NCI-H345 treated with DMSO at 0.1 percent for 48 hours (cell line): ENCODE data around the gene METTL9.
"Not testable (repeated sequence)": the region's sequence is repeated elsewhere in the genome, so short reads cannot be mapped to it uniquely, and the experiment has no call there.

Experiments
- DNase-seq: peaks from one replicate; lab custom pipeline; 2025; ENCODE audit not compliant: unreplicated experiment; lab: John Stamatoyannopoulos, UW

METTL9 gene

DNA sequence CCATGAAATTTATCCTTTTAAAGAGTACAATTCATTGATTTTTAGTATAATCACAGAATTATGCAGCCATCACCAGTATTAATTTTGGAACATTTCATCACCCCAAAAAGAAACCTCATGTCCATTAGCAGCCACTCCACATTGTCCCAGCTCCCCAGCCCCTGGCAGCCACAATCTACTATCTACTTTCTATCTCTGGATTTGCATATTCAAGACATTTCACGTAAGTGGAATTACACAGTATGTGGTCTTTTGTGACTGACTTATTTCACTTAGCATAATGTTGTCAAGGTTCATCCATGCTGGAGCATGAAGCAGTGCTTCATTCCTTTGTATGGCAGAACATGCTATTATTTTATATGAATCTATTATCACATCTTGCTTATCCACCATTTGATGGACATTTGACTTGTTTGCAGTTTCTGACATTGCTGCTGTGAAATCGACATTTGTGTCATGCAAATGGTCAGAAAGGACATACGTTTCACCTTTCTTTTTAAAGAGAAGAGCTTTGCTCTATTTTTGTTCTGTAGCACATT is 10.7 kb downstream of the METTL9 start:
- no peak for DNase-seq

DNA sequence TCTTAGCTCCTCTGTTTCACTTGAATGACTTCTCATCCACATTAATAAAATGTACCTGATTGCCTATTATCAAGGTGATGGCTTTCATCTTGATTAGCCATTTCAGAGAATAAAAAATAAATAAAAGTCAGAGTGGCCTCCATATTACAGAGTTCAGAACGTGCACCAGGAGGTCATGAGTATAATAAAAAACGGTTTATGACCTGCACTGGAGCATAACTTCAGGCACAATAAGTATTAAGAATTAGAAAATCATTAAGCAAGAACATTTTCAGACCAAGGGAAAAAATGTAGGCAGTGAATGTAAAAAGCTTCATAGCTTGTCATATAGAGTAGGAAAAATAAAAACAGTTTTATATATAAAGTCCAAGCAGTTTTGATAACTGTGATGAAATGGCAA is 11.4 kb downstream of the METTL9 start:
- DNase-seq, result no peak

DNA sequence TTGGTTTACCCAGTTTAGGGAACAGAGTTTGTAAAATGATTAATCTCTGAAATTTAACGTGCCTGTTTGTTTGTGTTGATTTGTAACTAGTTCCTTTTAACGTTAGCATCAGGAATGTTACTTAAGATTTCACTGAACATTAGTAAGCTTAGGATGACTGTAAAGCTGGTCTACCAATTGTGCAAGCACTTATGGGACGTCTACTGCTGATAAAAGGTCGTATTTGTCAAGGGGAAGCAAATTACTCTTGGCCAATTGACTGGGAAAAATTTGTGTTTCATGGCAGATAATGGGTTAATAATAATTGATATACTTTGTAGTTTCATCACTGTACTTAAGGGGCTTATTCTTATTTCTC is 11.8 kb downstream of the METTL9 start:
- DNase-seq, result no peak

DNA sequence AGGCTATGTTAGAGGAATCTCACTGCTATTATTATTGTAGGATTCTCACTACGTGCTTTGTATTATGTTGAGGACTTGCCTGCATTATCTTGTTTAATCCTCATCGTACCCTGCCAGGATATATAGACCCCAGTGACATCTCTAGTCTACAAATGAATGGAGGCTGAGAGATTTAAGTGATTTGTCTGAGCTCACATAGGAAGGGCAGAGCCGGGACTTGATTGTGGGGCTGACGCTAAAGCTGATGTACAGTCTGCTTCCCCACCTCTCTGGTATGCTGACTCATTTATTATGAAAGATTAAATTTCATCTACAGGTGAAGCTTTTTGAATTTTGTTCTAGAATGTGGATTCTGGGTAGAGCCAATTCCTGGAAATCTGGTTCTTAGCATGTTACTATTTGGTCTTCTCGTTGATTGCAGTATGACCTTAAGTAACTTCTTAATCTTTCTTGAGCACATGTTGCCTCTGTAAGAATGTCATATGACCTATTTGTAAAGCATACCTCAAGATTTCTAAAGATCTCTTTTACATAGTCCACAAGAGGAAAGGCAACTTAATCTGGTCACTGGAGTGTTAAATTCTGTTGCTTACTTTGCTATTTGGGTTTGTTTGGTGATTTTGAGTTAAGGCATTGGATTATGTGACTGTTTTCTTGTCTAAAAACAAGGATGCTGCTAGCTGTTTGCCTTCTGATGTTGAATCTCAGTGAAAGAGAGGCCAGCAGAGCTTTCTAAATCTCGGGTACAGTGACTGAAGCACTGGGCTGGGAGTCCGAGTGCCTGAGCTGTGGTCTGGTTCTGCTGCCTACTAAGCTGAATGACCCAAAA is 12.4 kb downstream of the METTL9 start:
- no peak for DNase-seq

DNA sequence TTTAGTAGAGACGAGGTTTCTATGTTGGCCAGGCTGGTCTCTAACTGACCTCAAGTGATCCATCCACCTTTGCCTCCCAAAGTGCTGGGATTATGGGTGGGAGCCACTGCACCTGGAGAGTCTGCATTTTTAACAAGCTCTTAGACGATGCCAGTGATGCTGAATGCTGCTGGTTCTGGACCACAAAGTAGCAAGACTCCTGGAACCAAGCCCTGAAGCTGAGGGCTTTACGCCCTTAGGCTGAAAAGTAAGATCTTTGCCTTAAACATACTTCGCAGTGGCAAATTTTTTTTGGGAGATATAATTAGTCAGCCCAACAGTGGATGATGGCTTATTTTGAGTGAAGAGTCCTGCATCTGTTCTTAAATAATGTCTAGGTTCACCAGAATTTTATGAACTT is 14.0 kb downstream of the METTL9 start:
- DNase-seq, result no peak

DNA sequence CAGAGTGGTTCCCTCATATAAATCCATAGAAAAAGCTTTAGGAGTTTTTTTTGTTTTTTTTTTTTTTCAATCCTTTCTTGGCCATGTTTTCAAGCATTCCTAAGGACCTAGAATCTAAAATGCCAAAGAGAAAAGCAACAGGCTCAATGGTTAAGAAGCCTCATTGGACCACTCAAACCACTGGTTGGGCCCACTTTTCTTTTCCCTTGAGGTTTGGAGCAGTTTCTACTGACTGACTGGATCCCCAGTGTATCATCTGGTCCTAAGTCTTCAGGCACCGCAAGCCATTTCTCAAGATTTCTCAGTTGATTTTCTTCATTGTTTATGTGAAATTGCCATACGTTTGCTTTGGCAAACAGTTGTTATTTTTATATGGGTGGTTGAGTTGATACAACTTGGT is 14.4 kb downstream of the METTL9 start:
- no peak for DNase-seq

DNA sequence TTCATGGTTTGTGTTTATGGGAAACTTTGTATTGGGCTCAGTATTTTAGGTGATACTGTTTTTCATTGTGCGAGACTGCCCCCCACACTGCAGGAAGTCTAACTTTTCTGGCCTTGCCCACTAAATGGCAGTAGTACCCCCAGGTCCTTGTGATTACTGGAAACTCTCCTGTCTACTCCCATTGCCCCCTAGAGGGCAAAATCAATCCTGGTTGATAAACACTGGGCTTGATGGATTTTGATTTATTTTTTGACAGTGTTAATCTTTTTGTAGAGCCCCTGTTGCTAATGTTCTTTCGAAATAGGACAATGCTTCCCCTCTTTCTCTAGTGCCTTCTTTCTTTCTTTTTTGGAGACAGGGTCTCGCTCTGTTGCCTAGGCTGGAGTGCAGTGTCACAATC is 15.5 kb downstream of the METTL9 start:
- no peak for DNase-seq

DNA sequence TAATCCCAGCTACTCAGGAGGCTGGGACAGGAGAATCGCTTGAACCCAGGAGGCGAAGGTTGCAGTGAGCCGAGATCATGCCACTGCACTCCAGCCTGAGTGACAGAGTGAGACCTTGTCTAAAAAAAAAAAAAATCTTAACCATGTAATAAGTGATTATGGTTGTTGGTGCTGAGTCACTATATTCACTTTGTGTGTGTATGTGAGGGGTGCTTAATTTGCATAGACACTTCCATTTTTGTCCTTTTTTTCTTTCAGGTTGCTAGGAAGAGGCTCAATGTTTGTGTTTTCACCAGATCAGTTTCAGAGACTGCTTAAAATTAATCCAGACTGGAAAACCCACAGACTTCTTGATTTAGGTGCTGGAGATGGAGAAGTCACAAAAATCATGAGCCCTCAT is 18.2 kb downstream of the METTL9 start:
- DNase-seq, result no peak

DNA sequence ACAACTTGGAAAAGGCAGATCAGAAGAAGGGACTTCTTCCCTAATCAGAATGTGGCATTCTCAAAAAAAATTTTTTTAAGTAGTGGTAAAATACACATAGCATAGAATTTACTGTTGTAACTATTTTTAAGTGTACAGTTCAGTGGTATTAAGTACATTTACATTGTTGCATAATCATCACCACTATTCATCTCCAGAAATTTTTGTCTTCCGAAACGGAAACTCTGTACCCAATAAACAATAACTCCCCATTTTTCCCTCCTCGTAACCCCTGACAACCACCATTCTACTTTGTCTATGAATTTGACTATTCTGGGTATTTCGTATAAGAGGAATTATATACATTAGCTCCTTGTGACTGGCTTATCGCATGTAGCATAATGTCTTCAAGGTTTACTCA is 18.9 kb downstream of the METTL9 start:
- no peak for DNase-seq

DNA sequence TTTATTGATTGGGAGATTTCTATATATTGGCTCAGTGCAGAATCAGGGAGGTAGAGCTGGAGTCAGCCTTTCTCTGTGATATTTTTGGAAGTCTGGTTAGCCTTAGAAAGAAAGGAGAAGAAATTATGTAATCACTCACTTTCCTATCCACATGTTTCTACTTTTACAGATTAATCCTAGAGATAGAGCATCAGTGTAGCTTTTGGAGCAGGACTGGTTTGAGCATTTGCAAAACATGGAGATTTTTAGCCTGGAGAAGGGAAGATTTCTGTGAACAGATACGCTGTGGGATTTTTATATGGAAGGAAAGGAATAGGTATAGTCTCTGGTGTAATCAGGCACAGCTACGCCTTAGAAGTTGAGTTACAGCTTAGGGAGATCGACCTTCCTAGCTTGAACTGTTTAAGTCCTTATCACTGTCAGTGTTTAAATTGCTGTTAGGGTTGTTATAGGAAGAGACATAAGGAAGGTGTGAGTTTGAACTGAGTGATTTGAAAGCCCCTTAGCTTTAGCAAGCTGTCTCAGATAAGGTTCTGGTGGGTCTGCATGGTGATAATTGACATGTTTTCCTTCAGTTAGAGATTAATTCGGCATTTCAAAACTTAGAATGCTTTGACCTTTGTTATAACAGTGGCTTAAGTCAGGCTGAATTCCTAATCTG is 20.5 kb downstream of the METTL9 start:
- DNase-seq, result no peak

DNA sequence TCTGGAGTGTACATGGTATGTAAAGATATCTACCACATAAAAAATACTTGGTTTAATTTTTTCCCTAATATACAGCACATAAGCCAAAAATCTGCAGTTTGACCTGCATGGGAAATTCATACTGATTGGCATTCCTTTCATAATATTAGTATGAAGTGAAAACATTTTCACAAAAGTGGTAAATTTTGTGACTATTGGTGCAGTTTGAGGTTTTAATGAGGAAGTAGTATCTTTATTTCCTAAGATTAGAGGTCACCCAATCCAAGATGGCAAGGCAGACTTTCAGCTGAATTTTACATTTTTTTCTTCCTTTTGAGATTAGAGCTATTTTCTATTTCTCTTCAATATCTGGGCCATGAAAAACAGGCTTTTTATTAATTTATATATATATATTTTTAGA is 21.2 kb downstream of the METTL9 start:
- DNase-seq, result no peak

DNA sequence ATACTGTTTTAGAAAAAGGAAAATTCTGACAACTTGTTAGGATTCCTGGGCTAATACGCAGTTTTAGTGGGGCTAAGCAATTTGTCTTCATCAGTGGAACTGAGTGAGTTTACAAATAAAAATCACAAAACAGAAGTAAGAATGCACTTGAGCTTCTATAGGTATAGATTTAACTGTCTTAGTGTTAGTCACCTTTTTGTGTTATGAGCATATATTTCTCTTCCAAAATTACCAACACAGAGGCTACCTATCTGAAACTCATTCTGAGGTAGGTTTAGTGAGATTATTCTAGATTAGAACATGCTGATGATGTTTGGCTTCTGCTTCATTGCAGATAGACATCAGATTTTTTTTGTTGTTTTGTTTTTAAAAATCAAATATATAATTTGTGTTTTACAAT is 23.2 kb downstream of the METTL9 start:
- DNase-seq, result no peak

DNA sequence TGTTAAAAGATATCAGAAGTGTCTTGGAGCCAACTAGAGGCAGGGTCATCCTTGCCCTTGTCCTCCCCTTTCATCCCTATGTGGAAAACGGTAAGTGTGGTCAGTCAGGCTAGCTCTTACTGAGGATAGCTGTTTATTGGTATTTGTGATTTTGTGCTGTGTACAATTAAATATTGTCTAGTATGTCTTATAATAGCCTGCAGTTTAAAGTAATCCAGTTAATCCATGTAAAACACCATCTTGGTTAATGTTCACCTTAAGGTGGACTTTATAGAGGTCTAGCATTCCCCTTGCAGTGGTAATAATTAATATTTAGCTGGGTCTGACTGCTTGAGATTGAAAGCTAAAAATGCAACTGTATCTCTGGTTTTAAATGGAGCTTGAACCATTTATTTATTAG is 25.6 kb downstream of the METTL9 start:
- no peak for DNase-seq

DNA sequence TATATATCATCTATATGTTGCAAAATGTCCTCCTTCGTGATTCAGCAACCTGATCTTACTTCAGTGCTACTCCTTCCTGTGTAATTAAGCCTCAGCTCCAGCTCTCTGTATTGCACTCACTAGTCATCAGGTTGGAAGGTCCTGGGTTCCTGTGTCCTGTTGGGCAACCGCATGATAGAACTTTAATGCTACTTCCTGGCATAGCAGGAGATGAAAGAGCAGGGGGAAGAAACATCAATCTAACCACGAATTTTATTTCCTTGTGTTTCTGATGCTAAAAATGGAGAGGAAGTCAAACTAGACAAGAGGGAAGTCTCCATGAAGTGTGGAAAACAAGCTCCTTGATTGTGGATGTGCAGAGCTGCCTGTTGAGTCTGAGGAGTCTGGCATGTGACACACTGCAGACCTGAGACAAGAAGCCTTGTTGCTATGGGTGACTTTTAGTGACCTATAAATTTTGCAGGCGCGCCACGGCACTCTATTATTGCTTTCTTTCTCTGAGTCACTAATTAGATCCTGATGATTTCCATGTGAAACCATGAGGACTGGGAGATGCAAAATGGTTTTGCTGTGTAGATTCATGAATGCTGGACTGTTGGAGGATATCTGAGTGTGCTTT is 27.4 kb downstream of the METTL9 start:
- DNase-seq, result no peak

DNA sequence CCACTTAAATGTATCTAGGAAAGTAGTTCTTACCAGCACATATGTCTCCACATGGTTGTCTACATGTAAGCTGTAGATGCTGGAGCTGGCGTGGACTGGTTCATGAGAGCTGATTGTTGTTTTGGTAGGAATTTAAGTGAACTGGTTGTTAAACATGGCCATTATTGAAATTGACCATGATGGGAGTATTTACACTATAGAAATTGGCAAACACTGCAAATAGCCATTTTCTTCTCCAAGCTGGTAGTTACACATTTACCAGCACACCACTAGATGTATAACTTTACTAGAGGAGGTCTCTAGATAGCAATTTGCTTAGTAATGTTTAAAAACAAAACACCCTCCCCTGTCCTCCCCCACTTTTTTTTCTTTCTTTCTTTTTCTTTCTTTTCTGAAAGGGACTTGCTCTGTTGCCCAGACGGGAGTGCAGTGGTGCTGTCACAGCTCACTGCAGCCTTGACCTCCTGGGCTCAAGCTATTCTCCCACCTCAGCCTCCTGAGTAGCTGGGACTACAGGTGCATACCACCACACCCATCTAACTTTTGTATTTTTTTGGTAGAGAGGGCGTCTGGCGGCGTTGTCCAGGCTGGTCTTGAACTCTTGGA is 28.8 kb downstream of the METTL9 start:
- DNase-seq, result no peak

DNA sequence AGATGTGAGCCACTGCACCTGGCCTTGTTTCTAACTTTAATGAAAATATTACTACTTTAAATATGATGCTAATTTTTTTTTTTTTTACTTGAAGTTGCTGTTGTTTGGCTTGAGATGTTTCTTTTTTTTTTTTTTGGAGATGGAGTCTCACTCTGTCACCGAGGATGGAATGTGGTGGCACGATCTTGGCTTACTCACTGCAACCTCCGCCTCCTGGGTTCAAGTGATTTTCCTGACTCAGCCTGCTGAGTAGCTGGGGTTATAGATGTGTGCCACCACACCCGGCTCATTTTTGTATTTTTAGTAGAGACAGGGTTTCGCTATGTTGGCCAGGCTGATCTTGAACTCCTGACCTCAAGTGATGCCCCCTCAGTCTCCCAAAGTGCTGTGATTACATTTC is 29.4 kb downstream of the METTL9 start:
- DNase-seq, result no peak

DNA sequence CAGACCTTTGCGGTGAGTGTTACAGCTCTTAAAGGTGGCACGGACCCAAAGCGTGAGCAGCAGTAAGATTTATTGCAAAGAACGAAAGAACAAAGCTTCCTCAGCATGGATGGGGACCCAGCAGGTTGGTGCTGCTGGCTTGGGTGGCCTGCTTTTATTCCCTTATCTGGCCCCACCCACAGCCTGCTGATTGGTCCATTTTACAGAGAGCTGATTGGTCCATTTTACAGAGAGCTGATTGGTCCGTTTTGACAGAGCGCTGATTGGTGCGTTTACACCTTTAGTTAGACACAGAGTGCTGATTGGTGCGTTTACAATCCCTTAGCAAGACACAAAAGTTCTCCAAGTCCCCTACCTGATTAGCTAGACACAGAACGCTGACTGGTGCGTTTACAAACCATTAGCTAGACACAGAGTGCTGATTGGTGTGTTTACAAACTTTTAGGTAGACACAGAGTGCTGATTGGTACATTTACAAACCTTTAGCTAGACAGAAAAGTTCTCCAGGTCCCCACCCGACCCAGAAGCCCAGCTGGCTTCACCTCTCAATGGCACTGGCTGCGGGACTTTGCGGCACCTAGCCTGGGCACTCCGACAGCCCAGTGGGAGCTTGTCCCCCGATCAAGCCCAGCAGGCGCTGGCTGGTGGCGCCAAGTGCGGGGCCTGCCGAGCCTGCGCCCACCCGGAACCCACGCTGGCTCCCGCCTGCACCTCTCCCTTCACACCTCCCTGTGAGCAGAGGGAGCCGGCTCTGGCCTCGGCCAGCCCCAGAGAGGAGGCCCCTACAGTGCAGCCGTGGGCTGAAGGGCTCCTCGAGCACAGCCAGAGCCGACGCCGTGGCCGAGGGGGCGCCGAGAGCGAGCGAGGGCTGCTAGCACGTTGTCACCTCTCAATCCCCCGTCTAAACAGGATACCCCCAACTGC is 30.5 kb downstream of the METTL9 start:
- not testable (repeated sequence) for DNase-seq

DNA sequence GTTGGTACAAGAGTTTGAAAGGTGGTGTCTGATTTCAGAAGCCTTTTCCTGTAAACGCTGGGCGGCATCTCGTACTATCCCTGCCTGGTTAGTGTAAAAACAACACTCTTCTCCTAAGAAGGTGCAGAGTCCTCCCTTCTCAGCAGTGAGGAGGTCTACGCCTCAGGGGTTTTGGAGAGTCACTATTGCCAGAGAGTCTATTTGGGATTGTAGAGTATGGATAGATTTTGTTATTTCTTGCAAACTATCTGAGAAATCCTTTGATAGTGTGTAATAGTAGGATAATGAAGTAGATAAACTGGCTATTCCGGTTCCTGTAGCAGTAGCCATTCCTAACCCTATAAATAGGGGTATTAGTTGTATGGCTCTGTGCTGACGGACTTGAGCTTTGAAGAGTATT is 31.5 kb downstream of the METTL9 start:
- DNase-seq, result not testable (repeated sequence)

DNA sequence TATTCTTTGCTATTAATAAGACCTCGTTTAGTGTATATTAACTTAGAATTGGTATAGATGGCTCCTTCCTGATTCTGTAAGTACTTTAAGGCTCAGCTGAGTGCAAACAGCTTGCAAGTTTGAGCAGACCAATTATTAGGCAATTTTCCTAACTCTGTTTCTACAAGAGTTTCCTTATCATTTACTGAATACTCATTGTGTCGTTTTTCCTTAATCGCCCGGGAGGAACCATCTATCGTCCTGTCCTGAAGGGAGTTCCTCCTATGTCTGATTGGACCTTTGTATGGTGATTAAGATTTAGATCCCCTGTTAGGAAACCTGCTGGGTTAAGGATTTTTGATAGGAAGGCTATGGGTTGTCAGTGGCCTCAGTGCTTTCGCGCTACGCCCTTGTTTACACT is 32.0 kb downstream of the METTL9 start:
- DNase-seq, result not testable (repeated sequence)

DNA sequence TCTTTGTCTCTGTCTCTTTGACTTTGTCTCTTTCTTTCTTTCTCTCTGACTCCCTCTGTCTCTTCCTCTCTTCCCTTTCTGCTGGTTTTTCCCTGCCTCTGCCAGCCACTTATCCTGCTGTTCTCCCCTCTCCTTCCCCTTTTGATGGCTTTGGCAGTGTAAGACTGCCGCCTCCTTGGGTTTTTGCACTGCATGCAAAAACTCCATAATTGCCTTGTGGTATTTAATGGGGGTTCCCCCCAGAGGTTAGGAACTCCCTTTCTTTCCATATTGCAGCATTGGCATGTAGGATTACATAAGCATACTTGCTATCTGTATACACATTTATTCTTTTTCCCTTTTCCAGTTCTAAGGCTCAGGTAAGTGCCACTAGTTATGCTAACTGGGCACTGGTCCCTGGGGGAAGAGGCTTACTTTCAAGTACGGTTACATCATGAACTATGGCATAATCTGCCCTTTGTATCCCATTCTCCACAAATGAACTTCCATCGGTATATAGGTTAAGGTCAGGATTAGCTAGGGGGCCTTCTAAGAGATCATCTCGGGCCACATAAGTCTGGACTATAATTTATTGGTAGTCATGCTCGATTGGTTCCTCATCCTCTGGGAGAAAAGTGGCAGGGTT is 32.7 kb downstream of the METTL9 start:
- DNase-seq, result not testable (repeated sequence)
